IPS-20b (cell line): Measurements from ENCODE around the gene PMPCA.

Experiments used
- H3K27ac ChIP-seq: one replicate; pipeline ENCODE4 v1.5.1; 2013; ENCODE audit warnings: low read length
- H3K27me3 ChIP-seq: 2 replicates; pipeline ENCODE4 v1.6.1; 2013; ENCODE audit warnings: mild to moderate bottlenecking, low read length, inconsistent platforms; ENCODE audit not compliant: insufficient read depth
- H3K36me3 ChIP-seq: 2 replicates; pipeline ENCODE4 v1.6.1; 2013; ENCODE audit warnings: low read depth, mild to moderate bottlenecking, inconsistent platforms, low read length, moderate library complexity; ENCODE audit not compliant: insufficient read depth
- H3K4me1 ChIP-seq: 2 replicates; pipeline ENCODE4 v1.6.1; 2013; ENCODE audit warnings: mild to moderate bottlenecking, control low read depth, inconsistent platforms, low read length, moderate library complexity; ENCODE audit not compliant: insufficient read depth
- H3K4me3 ChIP-seq: 2 replicates; pipeline ENCODE4 v1.5.1; 2013; ENCODE audit warnings: mild to moderate bottlenecking, low read length, inconsistent platforms
- H3K9ac ChIP-seq: 2 replicates; pipeline ENCODE4 v1.6.1; 2013; ENCODE audit warnings: low read depth, mild to moderate bottlenecking, inconsistent platforms, low read length, moderate library complexity
- H3K9me3 ChIP-seq: 2 replicates; pipeline ENCODE4 v1.6.1; 2013; ENCODE audit warnings: mild to moderate bottlenecking, low read depth, low read length, inconsistent platforms; ENCODE audit not compliant: insufficient read depth

The PMPCA gene

GRCh38 chr9:136443687-136444086 lies 33.2 kb downstream of the PMPCA start:
- Histone ChIP-seq H3K4me3 (no peak overlapping the region), H3K27ac (no peak overlapping the region), H3K9me3 (no peaks in the 10 kb centered on the region), H3K4me1 (no peaks in the 10 kb centered on the region; the same call in 1 of the 2 replicates), H3K36me3 (peaks cover 80% of the 10 kb centered on the region), H3K9ac (no peak overlapping the region), H3K27me3 (no peaks in the 10 kb centered on the region; the same call in 1 of the 2 replicates)

GRCh38 chr9:136444102-136444501 lies 33.6 kb downstream of the PMPCA start:
- H3K9ac ChIP-seq: no peak overlapping the region
- no peak overlapping the region for H3K4me3 ChIP-seq
- H3K27me3 ChIP-seq: no peaks in the 10 kb centered on the region
- peaks cover 84% of the 10 kb centered on the region for H3K36me3 ChIP-seq
- no peak overlapping the region for H3K27ac ChIP-seq
- no peaks in the 10 kb centered on the region for H3K9me3 ChIP-seq
- no peaks in the 10 kb centered on the region; the same call in 1 of the 2 replicates for H3K4me1 ChIP-seq

- peaks cover 96% of the 10 kb centered on the region for H3K36me3 ChIP-seq
- no peak overlapping the region for H3K4me3 ChIP-seq
- no peaks in the 10 kb centered on the region for H3K9me3 ChIP-seq
- no peak overlapping the region for H3K27ac ChIP-seq
- no peak overlapping the region for H3K9ac ChIP-seq
- H3K4me1 ChIP-seq: no peaks in the 10 kb centered on the region
- H3K27me3 ChIP-seq: no peaks in the 10 kb centered on the region
Measured at GRCh38 chr9:136445799-136446198, 35.3 kb downstream of the PMPCA start.

- no peaks in the 10 kb centered on the region for H3K4me1 ChIP-seq
- H3K9me3 ChIP-seq: no peaks in the 10 kb centered on the region
- no peak overlapping the region for H3K4me3 ChIP-seq
- H3K36me3 ChIP-seq: peaks cover 94% of the 10 kb centered on the region
- no peaks in the 10 kb centered on the region for H3K27me3 ChIP-seq
- H3K27ac ChIP-seq: no peak overlapping the region
- no peak overlapping the region for H3K9ac ChIP-seq
Measured at GRCh38 chr9:136447173-136447778, 36.8 kb downstream of the PMPCA start.

- Histone ChIP-seq H3K27me3 (no peaks in the 10 kb centered on the region), H3K9me3 (no peaks in the 10 kb centered on the region), H3K36me3 (peaks cover 92% of the 10 kb centered on the region), H3K4me3 (no peak overlapping the region), H3K27ac (no peak overlapping the region), H3K9ac (no peak overlapping the region), H3K4me1 (no peaks in the 10 kb centered on the region)
Measured at GRCh38 chr9:136448655-136449054, 38.2 kb downstream of the PMPCA start.

- no peak overlapping the region for H3K9ac ChIP-seq
- H3K9me3 ChIP-seq: no peaks in the 10 kb centered on the region
- no peaks in the 10 kb centered on the region for H3K27me3 ChIP-seq
- H3K4me3 ChIP-seq: no peak overlapping the region
- no peak overlapping the region for H3K27ac ChIP-seq
- peaks cover 93% of the 10 kb centered on the region for H3K36me3 ChIP-seq
- H3K4me1 ChIP-seq: no peaks in the 10 kb centered on the region
Measured at GRCh38 chr9:136451221-136451877, 40.9 kb downstream of the PMPCA start.

- H3K4me3 ChIP-seq: no peak overlapping the region
- no peak overlapping the region for H3K9ac ChIP-seq
- H3K27ac ChIP-seq: no peak overlapping the region
- no peaks in the 10 kb centered on the region for H3K9me3 ChIP-seq
- H3K4me1 ChIP-seq: no peaks in the 10 kb centered on the region
- peaks cover 93% of the 10 kb centered on the region for H3K36me3 ChIP-seq
- no peaks in the 10 kb centered on the region for H3K27me3 ChIP-seq
Measured at GRCh38 chr9:136453326-136453725, 42.9 kb downstream of the PMPCA start.

GRCh38 chr9:136454026-136454796 lies 43.8 kb downstream of the PMPCA start:
- Histone ChIP-seq H3K36me3 (peaks cover 93% of the 10 kb centered on the region), H3K27ac (no peak overlapping the region), H3K4me1 (no peaks in the 10 kb centered on the region), H3K4me3 (no peak overlapping the region), H3K27me3 (no peaks in the 10 kb centered on the region), H3K9ac (no peak overlapping the region), H3K9me3 (no peaks in the 10 kb centered on the region)

GRCh38 chr9:136455043-136456002 lies 44.9 kb downstream of the PMPCA start:
- Histone ChIP-seq H3K4me3 (no peak overlapping the region), H3K9ac (no peak overlapping the region), H3K9me3 (no peaks in the 10 kb centered on the region), H3K4me1 (no peaks in the 10 kb centered on the region), H3K36me3 (peaks cover 92% of the 10 kb centered on the region), H3K27me3 (no peaks in the 10 kb centered on the region), H3K27ac (no peak overlapping the region)

GRCh38 chr9:136456258-136456657 lies 45.8 kb downstream of the PMPCA start:
- H3K9ac ChIP-seq: no peak overlapping the region
- peaks cover 92% of the 10 kb centered on the region for H3K36me3 ChIP-seq
- no peaks in the 10 kb centered on the region for H3K4me1 ChIP-seq
- H3K27ac ChIP-seq: no peak overlapping the region
- no peaks in the 10 kb centered on the region for H3K9me3 ChIP-seq
- H3K27me3 ChIP-seq: no peaks in the 10 kb centered on the region
- H3K4me3 ChIP-seq: no peak overlapping the region

- Histone ChIP-seq H3K27me3 (no peaks in the 10 kb centered on the region), H3K9me3 (no peaks in the 10 kb centered on the region), H3K4me3 (no peak overlapping the region), H3K27ac (no peak overlapping the region), H3K4me1 (no peaks in the 10 kb centered on the region), H3K9ac (no peak overlapping the region), H3K36me3 (peaks cover 95% of the 10 kb centered on the region)
Measured at GRCh38 chr9:136457326-136457725, 46.9 kb downstream of the PMPCA start.
